Mammary epithelial cell (primary cell): ENCODE results near the gene DIAPH3.

ENCODE experiments used
- EZH2 ChIP-seq: IDR thresholded peaks from 2 replicates; pipeline ENCODE4 v1.6.1; 2012; ENCODE audit warnings: low read length, inconsistent platforms, borderline replicate concordance
- TF ChIP-seq, protein P1 (sequence below), 2 donors: IDR thresholded peaks in 1 of 2; conservative IDR thresholded peaks in 1 of 2; 2 replicates each; pipeline ENCODE4 v1.5.1; 2011 to 2012; ENCODE audit warnings: inconsistent platforms in 2 of 2, low read length in 2 of 2, mild to moderate bottlenecking in 2 of 2, control low read depth in 1 of 2, low read depth in 1 of 2; ENCODE audit not compliant: insufficient read depth in 1 of 2; ENCODE audit errors: extremely low read depth in 1 of 2

DNA sequence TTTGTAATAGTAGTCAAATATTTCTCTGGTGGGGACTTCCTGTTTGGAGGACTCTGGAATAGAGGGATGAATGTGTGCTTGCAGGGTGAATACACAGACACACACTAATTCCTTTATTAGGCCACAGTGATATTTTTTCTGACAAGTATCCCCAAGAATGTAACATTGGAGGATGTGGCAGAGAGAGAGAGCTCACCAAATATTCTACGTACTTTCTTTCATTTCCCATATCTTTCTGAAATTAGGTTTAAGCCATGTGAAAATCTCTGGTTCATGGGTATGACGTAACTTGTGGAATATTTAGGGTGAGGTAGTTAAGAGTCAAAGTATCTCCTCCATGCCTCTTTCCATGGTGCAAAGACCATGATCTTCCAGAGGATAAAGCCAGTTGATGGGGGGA lies 463.4 kb downstream of the DIAPH3 start:
- TF ChIP-seq, protein P1, sequence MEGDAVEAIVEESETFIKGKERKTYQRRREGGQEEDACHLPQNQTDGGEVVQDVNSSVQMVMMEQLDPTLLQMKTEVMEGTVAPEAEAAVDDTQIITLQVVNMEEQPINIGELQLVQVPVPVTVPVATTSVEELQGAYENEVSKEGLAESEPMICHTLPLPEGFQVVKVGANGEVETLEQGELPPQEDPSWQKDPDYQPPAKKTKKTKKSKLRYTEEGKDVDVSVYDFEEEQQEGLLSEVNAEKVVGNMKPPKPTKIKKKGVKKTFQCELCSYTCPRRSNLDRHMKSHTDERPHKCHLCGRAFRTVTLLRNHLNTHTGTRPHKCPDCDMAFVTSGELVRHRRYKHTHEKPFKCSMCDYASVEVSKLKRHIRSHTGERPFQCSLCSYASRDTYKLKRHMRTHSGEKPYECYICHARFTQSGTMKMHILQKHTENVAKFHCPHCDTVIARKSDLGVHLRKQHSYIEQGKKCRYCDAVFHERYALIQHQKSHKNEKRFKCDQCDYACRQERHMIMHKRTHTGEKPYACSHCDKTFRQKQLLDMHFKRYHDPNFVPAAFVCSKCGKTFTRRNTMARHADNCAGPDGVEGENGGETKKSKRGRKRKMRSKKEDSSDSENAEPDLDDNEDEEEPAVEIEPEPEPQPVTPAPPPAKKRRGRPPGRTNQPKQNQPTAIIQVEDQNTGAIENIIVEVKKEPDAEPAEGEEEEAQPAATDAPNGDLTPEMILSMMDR (conservative IDR thresholded peaks at IDR 0.05 in 1 of 2, IDR thresholded peaks at IDR 0.05 in 1 of 2; ENCODE audit: extremely low read depth in 1 of 2, insufficient read depth in 1 of 2, low read depth in 1 of 2, low read length in 2 of 2): no peak
- no peak for TF ChIP-seq EZH2
